Body of pancreas (tissue), 4 donors: ENCODE results near the gene TMEM9.

Experiments used
- POLR2A ChIP-seq, 3 donors: fragments of 450-650 bp; IDR thresholded peaks; one replicate each; pipeline ENCODE4 v1.6.1; 2016; ENCODE audit warnings: antibody characterized with exemption in 3 of 3, mild to moderate bottlenecking in 2 of 3
- TF ChIP-seq, protein P1 (sequence below), 7 experiments: fragments of 450-650 bp in 4 of 7; fragments of 200-600 bp in 3 of 7; sonication (generic) in 3 of 7; IDR thresholded peaks; one replicate each; pipeline ENCODE4 v1.5.1; 2016 to 2019; ENCODE audit warnings: antibody characterized with exemption in 7 of 7

GRCh38 chr1:201134405-201134804 is 19.9 kb downstream of the TMEM9 start:
- no peak for TF ChIP-seq POLR2A (IDR thresholded peaks at IDR 0.05)
- TF ChIP-seq, protein P1, sequence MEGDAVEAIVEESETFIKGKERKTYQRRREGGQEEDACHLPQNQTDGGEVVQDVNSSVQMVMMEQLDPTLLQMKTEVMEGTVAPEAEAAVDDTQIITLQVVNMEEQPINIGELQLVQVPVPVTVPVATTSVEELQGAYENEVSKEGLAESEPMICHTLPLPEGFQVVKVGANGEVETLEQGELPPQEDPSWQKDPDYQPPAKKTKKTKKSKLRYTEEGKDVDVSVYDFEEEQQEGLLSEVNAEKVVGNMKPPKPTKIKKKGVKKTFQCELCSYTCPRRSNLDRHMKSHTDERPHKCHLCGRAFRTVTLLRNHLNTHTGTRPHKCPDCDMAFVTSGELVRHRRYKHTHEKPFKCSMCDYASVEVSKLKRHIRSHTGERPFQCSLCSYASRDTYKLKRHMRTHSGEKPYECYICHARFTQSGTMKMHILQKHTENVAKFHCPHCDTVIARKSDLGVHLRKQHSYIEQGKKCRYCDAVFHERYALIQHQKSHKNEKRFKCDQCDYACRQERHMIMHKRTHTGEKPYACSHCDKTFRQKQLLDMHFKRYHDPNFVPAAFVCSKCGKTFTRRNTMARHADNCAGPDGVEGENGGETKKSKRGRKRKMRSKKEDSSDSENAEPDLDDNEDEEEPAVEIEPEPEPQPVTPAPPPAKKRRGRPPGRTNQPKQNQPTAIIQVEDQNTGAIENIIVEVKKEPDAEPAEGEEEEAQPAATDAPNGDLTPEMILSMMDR (IDR thresholded peaks at IDR 0.05) = no peak
